ENCODE data around the gene RNF112. TPM values are rescaled to one million over a fixed set of nuclear protein-coding genes. Genes with fewer than 3 reads are reported as not detected.

Gene RNF112
- total and polyA plus RNA-seq, 2 of the 13 experiments (the other 11 are each of a cell fraction or from before 2014, with no cell fraction given) = 0.05 TPM; not detected in 1

GRCh38 chr17:19415806-19416775, 5.1 kb downstream of the RNF112 start:
- intact Hi-C loops (cut with micrococcal nuclease; ENCODE audit: unreplicated experiment) (no loop called here), in situ Hi-C loops (cut with HindIII; ENCODE audit: extremely low pct_ligation_motif_present, low pct_unique_long_range_greater_than_20kb) (no loop called here)
- H3K4me1 ChIP-seq (ENCODE audit: insufficient read depth, low read length) = no peaks in the 10 kb centered on the region
- no peak overlapping the region for H3K9ac ChIP-seq (ENCODE audit: insufficient read depth, low read depth, low read length)
- BruUV-seq (replicated peaks) = no TSS peak
- no peak overlapping the region for H2AFZ ChIP-seq (ENCODE audit: low read length)
- no peaks in the 10 kb centered on the region for H3K36me3 ChIP-seq (replicated peaks in 1 of 2; ENCODE audit: control insufficient read depth in 1 of 2, insufficient read depth in 2 of 2, low read length in 2 of 2)
- peaks cover 1 to 39% of the 10 kb centered on the region in 2 experiments for H3K27me3 ChIP-seq (ENCODE audit: control insufficient read depth in 1 of 2, insufficient read depth in 2 of 2, low read length in 2 of 2)
- no peaks in the 10 kb centered on the region for H3K79me2 ChIP-seq (ENCODE audit: insufficient read depth, low read length)
- H3K4me2 ChIP-seq (ENCODE audit: low read depth, low read length) = no peak overlapping the region
- TF ChIP-seq ZNF678 (CRISPR knock-in tag; IDR thresholded peaks at IDR 0.05) (no peak), SIN3B (IDR thresholded peaks at IDR 0.05; ENCODE audit: low read length) (no peak)
- ChIA-PET POLR2A (no interaction called here), CTCF (ENCODE audit: low intra/inter-chr PET ratio, low total read pairs) (no interaction called here)
- DNase-seq (ENCODE audit: low spot score) = no peak
- no peak for FAIRE-seq
- H3K9me3 ChIP-seq (ENCODE audit: low read length) = no peaks in the 10 kb centered on the region
- no peak for ATAC-seq
- H4K20me1 ChIP-seq (ENCODE audit: insufficient read depth, low read length) = no peaks in the 10 kb centered on the region
- H3K27ac ChIP-seq (ENCODE audit: extremely low read length, insufficient read depth, low read length) = no peak overlapping the region
- H3K4me3 ChIP-seq (replicated peaks in 1 of 3; ENCODE audit: insufficient read depth in 1 of 3, low read depth in 2 of 3, low read length in 3 of 3) = no peak overlapping the region
- WGBS (ENCODE audit: low lambda C conversion rate) = 32% methylated on average over 12 of the region's 18 CpGs

GRCh38 chr17:19417611-19418010, 6.6 kb downstream of the RNF112 start:
- ChIA-PET CTCF (ENCODE audit: low intra/inter-chr PET ratio, low total read pairs) (no interaction called here), POLR2A (no interaction called here)
- H4K20me1 ChIP-seq (ENCODE audit: insufficient read depth, low read length) = no peaks in the 10 kb centered on the region
- H3K27me3 ChIP-seq (ENCODE audit: control insufficient read depth in 1 of 2, insufficient read depth in 2 of 2, low read length in 2 of 2) = peaks cover 1 to 32% of the 10 kb centered on the region in 2 experiments; a peak in 4 of 5 replicates
- WGBS (ENCODE audit: low lambda C conversion rate) = 0% methylated on average over 3 of the region's 3 CpGs
- no peak overlapping the region for H2AFZ ChIP-seq (ENCODE audit: low read length)
- H3K4me2 ChIP-seq (ENCODE audit: low read depth, low read length) = no peak overlapping the region
- H3K36me3 ChIP-seq (replicated peaks in 1 of 2; ENCODE audit: control insufficient read depth in 1 of 2, insufficient read depth in 2 of 2, low read length in 2 of 2) = no peaks in the 10 kb centered on the region
- H3K79me2 ChIP-seq (ENCODE audit: insufficient read depth, low read length) = no peaks in the 10 kb centered on the region
- H3K4me3 ChIP-seq (replicated peaks in 1 of 3; ENCODE audit: insufficient read depth in 1 of 3, low read depth in 2 of 3, low read length in 3 of 3) = no peak overlapping the region
- TF ChIP-seq PREB (CRISPR knock-in tag; IDR thresholded peaks at IDR 0.05) = no peak
- no peak for TF ChIP-seq ZNF431 (CRISPR knock-in tag; IDR thresholded peaks at IDR 0.05; ENCODE audit: borderline replicate concordance, low read depth)
- TF ChIP-seq E2F2 (CRISPR knock-in tag; IDR thresholded peaks at IDR 0.05; ENCODE audit: borderline replicate concordance) = no peak
- no peak for TF ChIP-seq ZMAT3 (CRISPR knock-in tag; conservative IDR thresholded peaks at IDR 0.05)
- TF ChIP-seq EZH2 (conservative IDR thresholded peaks at IDR 0.05; ENCODE audit: low read depth, low read length) = no peak
- TF ChIP-seq ZNF558 (CRISPR knock-in tag; IDR thresholded peaks at IDR 0.05; ENCODE audit: borderline replicate concordance) = no peak
- TF ChIP-seq ZNF777 (CRISPR knock-in tag; IDR thresholded peaks at IDR 0.05) = no peak
- no peak for TF ChIP-seq ZNF232 (CRISPR knock-in tag; IDR thresholded peaks at IDR 0.05; ENCODE audit: borderline replicate concordance)
- no peak for TF ChIP-seq ZFYVE20 (CRISPR knock-in tag; IDR thresholded peaks at IDR 0.05; ENCODE audit: borderline replicate concordance, low read depth)
- TF ChIP-seq ZBTB21 (CRISPR knock-in tag; IDR thresholded peaks at IDR 0.05) = no peak
- no peak for TF ChIP-seq IRF2 (CRISPR knock-in tag; IDR thresholded peaks at IDR 0.05)
- no peak for TF ChIP-seq ZFP82 (CRISPR knock-in tag; IDR thresholded peaks at IDR 0.05; ENCODE audit: borderline replicate concordance)
- in situ Hi-C loops (cut with HindIII; ENCODE audit: extremely low pct_ligation_motif_present, low pct_unique_long_range_greater_than_20kb) = no loop called here
- H3K9me3 ChIP-seq (ENCODE audit: low read length) = no peaks in the 10 kb centered on the region
- H3K27ac ChIP-seq (ENCODE audit: extremely low read length, insufficient read depth, low read length) = no peak overlapping the region
- FAIRE-seq (no peak), ATAC-seq (no peak), DNase-seq (ENCODE audit: low spot score) (no peak)
- no TSS peak for BruUV-seq (replicated peaks)
- no peak overlapping the region for H3K9ac ChIP-seq (ENCODE audit: insufficient read depth, low read depth, low read length)
- intact Hi-C loops (cut with micrococcal nuclease; ENCODE audit: unreplicated experiment) = no loop called here
- H3K4me1 ChIP-seq (ENCODE audit: insufficient read depth, low read length) = no peaks in the 10 kb centered on the region

Measured in HepG2 (cell line).